ENCODE data around the gene MAPKAP1.

- TF ChIP-seq CTCF (IDR thresholded peaks at IDR 0.05) (no peak), POLR2A (IDR thresholded peaks at IDR 0.05) (no peak), POLR2AphosphoS5 (IDR thresholded peaks at IDR 0.05; ENCODE audit: insufficient read depth in 1 of 2, low read depth in 1 of 2) (no peak)
Measured at GRCh38 chr9:125524583-125525355, 182.2 kb downstream of the MAPKAP1 start.

All from vagina (tissue), 2 donors.